ENCODE results near the gene SENP3.

DNA sequence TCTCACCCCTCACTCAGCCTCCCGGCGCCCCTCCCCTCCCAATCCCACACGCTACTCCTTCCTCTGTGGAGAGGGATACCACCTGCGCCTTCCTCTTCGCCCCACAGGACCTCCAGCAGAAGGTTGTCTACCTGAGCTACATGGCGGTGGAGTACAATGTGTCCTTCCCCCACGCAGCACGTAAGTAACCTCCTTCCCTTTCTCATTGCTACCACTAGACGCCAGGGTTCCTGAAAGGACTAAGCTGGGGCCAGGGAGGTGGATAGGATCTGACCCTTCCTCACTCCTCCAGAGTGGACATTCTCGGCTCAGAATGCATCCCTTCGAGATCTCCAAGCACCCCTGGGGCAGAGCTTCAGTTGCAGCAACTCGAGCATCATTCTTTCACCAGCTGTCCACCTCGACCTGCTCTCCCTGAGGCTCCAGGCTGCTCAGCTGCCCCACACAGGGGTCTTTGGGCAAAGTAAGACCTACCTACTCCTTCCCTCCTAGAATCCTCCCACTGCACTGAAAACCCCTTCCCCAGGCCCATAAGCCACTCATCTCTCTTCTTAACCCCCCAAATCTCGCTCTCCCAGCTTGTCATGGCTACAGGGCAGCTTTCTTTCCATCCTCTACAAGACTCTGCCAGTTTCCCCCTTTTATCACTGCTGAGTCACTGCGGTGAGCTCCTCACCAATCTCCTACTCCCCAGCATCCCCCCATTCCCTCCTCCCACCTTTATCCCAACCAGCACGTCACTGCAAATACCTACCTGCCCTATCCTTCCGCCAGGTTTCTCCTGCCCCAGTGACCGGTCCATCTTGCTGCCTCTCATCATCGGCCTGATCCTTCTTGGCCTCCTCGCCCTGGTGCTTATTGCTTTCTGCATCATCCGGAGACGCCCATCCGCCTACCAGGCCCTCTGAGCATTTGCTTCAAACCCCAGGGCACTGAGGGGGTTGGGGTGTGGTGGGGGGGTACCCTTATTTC lies 19.2 kb downstream of the SENP3 start:
- TF ChIP-seq, protein P1, sequence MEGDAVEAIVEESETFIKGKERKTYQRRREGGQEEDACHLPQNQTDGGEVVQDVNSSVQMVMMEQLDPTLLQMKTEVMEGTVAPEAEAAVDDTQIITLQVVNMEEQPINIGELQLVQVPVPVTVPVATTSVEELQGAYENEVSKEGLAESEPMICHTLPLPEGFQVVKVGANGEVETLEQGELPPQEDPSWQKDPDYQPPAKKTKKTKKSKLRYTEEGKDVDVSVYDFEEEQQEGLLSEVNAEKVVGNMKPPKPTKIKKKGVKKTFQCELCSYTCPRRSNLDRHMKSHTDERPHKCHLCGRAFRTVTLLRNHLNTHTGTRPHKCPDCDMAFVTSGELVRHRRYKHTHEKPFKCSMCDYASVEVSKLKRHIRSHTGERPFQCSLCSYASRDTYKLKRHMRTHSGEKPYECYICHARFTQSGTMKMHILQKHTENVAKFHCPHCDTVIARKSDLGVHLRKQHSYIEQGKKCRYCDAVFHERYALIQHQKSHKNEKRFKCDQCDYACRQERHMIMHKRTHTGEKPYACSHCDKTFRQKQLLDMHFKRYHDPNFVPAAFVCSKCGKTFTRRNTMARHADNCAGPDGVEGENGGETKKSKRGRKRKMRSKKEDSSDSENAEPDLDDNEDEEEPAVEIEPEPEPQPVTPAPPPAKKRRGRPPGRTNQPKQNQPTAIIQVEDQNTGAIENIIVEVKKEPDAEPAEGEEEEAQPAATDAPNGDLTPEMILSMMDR (IDR thresholded peaks at IDR 0.05), result no peak
- no peak for TF ChIP-seq POLR2AphosphoS5 (IDR thresholded peaks at IDR 0.05)
- TF ChIP-seq POLR2A (IDR thresholded peaks at IDR 0.05), result no peak
- TF ChIP-seq EP300 (IDR thresholded peaks at IDR 0.05), result no peak

All from suprapubic skin (tissue), 4 donors.